ENCODE data around the gene FAM184B. TPM values are rescaled to one million over a fixed set of nuclear protein-coding genes. Genes with fewer than 3 reads are reported as not detected.

The FAM184B gene
- total RNA-seq, 1 donor from 2014 or later: not detected

GRCh38 chr4:17773135-17773698, 8.2 kb downstream of the FAM184B start:
- no peak for DNase-seq (ENCODE audit: low spot score)

DNA sequence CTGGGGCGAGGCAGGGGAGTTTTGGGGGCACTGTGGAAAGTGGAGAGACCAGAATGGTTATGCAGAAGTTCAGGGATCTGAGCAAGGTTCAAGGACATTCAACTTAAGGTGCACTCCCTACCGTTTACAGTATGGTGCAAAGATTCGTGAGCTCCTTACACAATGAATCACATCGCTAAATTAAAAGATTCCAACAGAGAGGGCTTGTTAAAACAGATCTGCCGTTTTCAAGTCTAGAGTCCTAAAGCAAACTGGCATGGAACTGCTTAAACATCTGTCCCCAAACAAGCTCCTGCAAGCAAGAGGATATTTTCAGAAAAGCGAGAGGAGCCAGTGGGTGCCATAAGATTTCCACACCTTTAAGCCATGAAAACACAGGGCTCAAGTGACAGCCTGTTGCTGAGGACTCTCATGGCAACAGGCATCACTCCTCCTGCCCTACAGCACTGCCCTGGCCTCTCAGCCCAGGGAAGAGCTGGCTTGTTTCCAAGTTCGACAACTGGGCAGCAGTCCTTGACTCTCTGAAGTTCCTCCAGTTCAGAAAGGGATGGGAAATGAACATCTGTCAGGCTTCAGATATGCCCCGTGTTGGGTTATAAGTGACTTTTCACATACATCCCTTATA, 10.0 kb downstream of the FAM184B start:
- DNase-seq (ENCODE audit: low spot score): no peak

- no peak for DNase-seq (ENCODE audit: low spot score)
Measured at GRCh38 chr4:17770845-17771244, 10.6 kb downstream of the FAM184B start.

DNA sequence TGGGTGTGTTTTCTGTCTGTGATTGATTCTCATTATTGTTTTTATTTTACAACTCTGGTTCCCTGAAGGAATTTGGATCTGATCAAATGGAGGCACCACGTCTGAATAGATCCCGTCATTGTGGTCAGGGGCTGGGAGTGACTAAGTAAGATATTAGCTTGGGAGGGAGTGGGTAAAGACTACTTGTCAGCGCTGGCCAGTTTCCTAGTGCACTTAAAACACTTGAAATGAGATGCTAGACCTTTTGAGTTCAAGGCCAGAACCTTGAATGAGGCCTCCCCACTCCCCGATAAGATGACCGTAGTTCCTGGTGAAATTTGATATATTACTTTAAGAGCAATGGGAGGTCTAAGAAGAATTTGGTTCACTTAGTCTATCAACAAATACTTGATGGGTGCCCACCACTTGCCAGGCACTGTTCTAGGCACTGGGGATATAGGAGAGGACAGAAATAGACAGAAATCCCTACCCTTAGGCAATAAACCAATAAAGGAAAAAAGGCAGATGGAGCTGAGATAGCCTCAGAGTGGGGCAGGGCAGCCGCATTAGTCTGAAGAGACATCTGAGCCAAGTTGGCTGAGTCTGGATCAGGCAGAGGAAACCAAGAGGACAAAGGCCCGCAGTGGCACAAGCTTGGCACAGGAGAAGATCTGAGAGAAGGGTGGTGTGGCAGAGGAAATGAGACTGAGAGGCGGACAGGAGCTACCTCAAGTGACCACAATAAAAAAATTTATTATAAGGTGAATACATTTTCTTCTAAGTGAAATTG, 11.8 kb downstream of the FAM184B start:
- DNase-seq (ENCODE audit: low spot score): no peak

DNA sequence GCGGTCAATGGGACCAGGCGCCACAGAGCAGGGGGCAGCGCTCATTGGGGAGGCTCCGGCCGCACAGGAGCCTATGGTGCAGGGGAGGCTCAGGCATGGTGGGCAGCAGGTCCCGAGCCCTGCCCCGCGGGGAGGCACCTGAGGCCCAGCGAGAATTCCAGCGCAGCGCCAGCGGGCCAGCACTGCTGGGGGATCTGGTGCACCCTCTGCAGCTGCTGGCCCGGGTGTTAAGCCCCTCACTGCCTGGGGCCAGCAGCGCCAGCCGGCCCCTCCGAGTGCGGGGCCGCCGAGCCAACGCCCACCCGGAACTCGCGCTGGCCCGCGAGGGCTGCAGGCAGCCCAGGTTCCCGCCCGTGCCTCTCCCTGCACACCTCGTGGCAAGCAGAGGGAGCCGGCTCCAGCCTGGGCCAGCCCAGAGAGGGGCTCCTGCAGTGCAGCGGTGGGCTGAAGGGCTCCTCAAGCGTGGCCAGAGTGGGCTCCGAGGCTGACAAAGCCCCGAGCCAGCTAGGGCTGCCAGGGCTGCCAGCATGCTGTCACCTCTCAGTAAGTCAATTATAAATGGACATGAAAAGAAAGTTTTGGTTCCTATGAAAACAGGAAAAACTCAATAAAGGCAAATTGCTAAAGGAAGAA, 14.5 kb downstream of the FAM184B start:
- DNase-seq (ENCODE audit: low spot score): no peak

DNA sequence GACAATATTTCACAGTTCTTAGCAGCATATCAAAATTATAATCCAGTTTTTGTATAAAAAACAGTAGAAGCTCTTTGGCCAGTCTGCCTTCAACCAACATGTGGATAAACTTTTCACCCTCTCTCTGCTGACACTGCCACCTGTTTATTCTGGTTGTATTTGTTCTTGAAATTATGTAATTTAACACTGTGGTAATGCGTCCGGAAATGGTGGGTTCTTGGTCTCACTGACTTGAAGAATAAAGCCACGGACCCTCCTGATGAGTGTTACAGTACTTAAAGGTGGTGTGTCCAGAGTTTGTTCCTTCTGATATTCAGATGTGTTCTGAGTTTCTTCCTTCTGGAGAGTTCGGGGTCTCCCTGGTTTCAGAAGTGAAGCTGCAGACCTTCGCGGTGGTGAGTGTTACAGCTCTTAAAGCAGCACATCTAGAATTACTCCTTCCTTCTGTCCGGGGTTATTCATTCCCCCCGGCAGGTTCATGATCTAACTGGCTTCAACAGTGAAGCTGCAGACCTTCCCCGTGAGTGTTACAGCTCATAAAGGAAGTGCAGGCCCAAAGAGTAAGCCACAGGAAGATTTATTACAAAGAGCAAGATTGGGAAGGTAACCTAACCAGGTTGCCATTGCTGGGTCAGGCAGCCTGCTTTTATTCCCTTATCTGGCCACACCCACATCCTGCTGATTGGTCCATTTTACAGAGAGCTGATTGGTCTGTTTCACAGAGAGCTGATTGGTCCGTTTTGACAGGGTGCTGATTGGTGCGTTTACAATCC, 15.7 kb downstream of the FAM184B start:
- no peak for DNase-seq (ENCODE audit: low spot score)

DNA sequence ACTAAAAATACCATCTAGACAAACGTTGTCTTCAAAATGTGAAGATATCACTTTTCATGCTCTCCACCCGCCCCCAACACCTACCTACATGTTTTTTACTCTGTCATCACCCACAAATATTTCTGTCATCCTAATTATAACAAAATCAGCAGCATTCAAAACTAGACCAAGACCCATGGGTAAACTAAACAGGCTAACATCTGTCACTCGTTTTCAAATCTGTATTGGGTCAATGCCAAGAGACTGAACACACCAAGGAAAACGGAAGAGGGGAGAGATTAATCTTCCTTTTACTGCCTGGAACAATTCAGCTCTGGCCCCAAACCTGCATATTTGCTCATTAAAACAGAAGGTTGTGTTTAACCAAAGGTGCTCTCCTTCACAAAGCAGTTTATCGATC, 17.5 kb downstream of the FAM184B start:
- no peak for DNase-seq (ENCODE audit: low spot score)

DNA sequence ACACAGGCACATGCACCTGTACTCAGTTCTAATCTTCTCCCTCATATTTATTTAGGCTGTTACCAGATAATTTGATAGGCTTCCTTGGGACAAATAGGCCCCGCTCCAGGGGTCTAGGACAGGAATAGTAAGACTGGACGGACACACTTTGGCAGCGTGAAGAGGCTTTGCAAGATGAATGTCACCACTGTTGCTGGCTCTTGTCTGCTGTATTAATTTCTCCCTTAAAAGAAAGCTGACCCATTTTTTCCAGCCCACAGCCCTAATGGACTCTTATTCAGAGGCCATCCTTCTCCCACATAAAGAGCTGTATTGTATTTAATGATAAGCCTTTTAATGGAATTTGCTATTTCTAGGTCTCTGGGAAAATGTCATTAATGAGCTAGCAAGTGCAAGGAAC, 18.0 kb downstream of the FAM184B start:
- no peak for DNase-seq (ENCODE audit: low spot score)

DNA sequence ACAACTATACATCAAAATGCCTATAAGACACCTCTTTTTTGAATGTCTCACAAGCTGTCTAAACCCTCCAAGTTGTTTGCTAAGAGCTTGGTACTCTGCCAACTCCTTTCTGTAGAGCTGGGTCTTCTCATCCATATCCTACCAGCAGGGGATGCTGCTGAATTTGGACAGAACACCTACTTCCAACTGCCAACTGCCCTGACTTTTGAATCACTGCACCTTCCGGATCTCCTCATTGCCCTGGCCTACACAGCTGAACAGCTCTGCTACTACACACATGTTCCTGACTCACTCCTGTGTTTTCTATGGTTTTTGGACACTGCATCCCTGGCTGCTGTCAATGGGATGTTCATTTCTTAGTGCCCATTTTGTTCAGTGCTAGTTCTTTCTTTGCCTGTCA, 18.7 kb downstream of the FAM184B start:
- DNase-seq (ENCODE audit: low spot score): no peak

- no peak for DNase-seq (ENCODE audit: low spot score)
Measured at GRCh38 chr4:17761062-17761461, 20.4 kb downstream of the FAM184B start.

DNA sequence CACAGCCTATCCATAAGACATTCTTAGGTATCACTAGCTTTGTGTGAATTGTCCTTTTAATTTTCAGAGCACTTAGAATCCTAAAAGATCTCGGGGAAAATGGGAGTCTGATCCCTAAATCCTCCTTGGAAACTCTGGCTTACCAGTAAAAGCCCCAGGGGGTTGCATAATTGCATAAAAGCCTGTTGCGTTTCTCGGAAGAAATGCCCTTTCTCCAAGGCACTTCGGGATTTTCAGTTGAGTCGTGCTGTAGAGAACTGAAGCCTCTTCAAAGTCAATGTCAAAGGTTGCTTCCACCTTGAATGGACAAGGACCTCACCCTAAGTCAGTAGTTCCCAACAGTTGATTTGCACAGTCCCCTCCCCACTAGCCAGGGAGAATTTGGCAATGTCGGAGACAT, 20.8 kb downstream of the FAM184B start:
- no peak for DNase-seq (ENCODE audit: low spot score)

DNA sequence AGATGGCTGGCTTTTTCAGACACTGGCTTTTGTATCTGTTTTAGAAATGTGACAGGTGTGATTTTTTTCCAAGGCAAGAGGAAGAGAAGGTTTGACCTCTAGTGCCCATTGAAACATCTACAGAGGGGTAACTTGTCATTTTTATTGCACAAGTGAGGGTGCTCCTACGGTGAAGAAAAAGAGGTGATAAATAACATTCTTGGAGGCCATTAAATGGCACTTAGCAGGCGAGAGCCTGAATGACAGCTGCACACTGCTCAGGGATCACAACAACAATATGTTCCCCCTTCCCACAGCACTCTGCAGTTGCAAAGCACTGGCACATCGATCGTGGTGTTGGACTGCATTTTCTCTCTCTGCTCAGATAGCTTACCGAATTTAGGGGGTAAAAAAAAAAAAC, 22.9 kb downstream of the FAM184B start:
- DNase-seq (ENCODE audit: low spot score): no peak

DNA sequence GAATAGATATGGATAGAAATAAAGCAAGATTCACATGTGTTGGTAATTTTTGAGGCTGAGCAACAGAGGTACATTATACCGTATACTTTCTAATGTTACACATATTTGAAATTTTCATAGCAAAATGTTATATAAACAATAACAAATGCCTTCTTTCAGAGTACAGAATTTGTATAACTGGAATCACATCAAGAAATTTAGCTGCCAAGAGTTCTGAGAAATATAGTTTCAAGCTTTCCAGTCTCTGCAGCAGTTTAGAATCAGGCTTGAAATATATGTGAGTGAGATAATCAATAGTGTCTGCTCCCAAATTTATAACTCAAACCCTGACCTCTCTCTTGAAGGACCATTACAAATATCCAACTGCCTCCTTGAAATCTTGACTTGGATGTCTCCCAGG, 23.8 kb downstream of the FAM184B start:
- DNase-seq (ENCODE audit: low spot score): no peak

- DNase-seq (ENCODE audit: low spot score): no peak
Measured at GRCh38 chr4:17753646-17754045, 27.8 kb downstream of the FAM184B start.

DNA sequence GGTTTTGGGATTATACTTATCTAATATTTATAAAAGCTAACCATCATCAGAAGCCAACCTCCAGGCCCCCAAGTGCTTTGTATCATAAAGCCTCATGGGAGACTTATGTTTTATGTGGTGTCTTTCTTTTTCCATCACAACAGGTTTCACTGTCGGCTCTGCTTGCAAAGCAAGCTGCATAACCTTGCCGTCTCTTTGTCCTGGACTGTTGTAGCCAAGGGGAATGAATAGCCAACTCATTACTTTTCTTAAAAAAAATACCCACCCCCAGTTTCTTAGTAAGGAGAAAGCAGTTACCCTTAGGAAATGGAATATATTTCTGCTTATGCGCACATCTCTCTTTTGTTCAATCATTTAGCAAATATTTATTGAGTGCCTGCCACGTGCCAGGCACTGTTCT, 40.7 kb downstream of the FAM184B start:
- no peak for DNase-seq (ENCODE audit: low spot score)

- DNase-seq (ENCODE audit: low spot score): no peak
Measured at GRCh38 chr4:17736484-17736883, 44.9 kb downstream of the FAM184B start.

GRCh38 chr4:17726911-17727310, 54.5 kb downstream of the FAM184B start:
- DNase-seq (ENCODE audit: low spot score): no peak

DNA sequence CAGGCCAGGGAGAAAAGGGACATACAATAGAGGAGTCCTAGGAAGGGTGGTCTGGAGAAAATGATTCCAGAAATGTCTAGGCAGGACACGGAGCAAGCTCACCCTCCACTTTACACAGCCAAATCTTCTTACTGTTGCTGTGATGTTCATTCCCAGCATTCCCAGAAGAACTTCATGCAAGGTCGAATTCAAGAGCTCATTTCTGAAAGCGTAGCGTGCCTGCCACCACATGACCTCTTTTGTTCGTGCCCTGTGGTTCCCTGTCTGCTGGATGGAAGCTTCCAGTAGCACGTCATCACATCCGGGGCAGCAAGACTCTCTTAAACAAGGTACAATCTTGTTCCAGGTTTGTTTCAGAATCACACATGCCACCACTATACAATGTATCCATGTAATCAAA, 57.8 kb downstream of the FAM184B start:
- DNase-seq (ENCODE audit: low spot score): no peak

DNA sequence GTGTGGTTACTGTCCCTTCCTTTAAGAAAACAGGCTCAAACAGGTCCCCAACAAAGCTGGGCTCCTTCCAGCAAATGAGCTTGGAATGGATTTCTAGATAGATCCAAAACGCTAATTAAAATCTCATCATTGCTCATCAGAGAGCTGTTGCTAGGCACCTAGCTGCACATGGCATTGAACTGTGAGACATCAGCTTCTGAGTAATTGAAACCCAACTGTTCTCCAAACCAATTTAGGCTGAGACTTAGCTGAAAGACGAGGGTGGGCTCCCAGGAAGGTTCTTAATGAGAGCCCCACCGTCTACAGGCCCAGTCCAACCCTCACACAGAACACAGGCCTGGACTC, 59.1 kb downstream of the FAM184B start:
- no peak for DNase-seq (ENCODE audit: low spot score)

GRCh38 chr4:17721496-17722355, 59.7 kb downstream of the FAM184B start:
- no peak for DNase-seq (ENCODE audit: low spot score)

DNA sequence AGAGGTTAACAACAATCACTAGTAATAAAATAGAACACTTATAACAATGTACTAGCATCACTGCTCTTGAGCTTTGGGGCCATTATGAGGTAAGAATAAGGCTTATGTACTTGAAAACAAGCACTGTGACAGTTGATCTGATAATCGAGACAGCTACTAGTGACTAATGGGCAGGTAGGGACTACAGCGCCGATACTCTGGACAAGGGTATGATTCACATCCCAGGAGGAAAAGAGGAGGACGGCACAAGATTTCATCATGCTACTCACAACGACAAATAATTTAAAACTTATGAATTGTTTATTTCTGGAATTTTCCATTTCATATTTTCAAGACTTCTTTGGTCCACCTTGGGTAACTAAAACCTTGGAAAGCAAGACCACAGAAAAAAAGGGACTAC, 62.3 kb downstream of the FAM184B start:
- no peak for DNase-seq (ENCODE audit: low spot score)
